Stimulated activated naive B cell treated with anti-CD40 and anti-IgM and Interleukin-4, amounts not matched to agents 10 μg/mL and 1 μg/mL and 100 μg/mL, for 72 hours (primary cell): ENCODE results near the gene MACO1.

Experiments
- ATAC-seq, 2 donors: fragments of 150-1000 bp; cut with Tn5 transposase; replicated peaks; 2 replicates each; pipeline ENCODE4 v1.10.0; 2021; ENCODE audit warnings: moderate library complexity in 1 of 2
- DNase-seq: peaks from one replicate; pipeline ENCODE4 v3.0.0; 2021
- H3K27ac Mint-ChIP-seq: one replicate; pipeline ENCODE4 v1.8.0; 2022; ENCODE audit warnings: mild to moderate bottlenecking, mixed read lengths
- H3K27me3 Mint-ChIP-seq, 2 donors: one replicate each; pipeline ENCODE4 v1.8.0; 2022; ENCODE audit warnings: mixed read lengths in 2 of 2
- H3K36me3 Mint-ChIP-seq, 2 donors: one replicate each; pipeline ENCODE4 v1.8.0; 2022; ENCODE audit warnings: mixed read lengths in 2 of 2, mild to moderate bottlenecking in 1 of 2
- H3K4me1 Mint-ChIP-seq, 2 donors: one replicate each; pipeline ENCODE4 v1.8.0; 2022; ENCODE audit warnings: mixed read lengths in 2 of 2, mild to moderate bottlenecking in 1 of 2
- H3K4me3 Mint-ChIP-seq, 2 donors: one replicate each; pipeline ENCODE4 v1.8.0; 2022; ENCODE audit warnings: mild to moderate bottlenecking in 2 of 2, mixed read lengths in 2 of 2, moderate library complexity in 1 of 2
- H3K9me3 Mint-ChIP-seq, 2 donors: one replicate each; pipeline ENCODE4 v1.8.0; 2022; ENCODE audit warnings: mixed read lengths in 2 of 2, mild to moderate bottlenecking in 1 of 2

Gene MACO1

DNA sequence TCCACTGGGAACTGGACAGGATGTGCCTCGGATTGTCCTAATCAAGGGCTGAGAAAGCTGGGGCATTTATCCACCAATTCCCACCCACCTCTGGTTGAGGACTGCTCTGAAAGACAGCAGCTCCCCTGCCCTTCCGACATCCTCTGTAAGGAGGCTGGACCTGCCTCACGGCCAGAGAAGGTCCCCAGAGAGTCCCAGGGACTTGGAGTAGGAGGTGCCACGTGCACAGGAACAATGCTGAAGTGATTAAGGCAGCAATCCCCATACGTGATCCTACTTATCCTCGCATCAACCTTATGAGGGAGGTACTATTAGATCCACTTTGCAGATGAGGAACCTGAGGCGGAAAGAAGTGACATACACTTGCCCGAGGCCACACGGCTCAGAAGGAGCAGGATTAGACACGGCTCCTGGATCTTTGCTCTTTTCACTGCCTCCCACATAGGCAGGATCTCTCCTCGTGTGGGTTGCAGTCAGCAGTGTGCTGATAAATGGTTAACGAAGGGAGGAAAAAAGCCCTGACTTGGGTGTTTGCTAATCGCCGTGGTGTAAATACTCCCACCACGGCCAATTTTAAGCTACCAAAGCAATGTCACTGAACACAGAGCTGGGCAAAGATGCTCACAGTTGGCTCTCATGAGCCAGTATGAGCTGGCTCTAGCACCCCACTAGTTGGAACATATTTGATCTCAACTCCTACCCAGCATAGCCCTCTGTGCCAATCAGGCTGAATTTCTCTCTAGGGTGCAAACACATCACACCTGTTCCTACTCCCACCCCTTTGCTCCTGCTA, 94.1 kb downstream of the MACO1 start:
- H3K36me3 Mint-ChIP-seq, result no peaks in the 10 kb centered on the region
- peaks cover 4% of the 10 kb centered on the region in 2 donors for H3K9me3 Mint-ChIP-seq
- DNase-seq, result no peak
- H3K4me3 Mint-ChIP-seq, result no peak overlapping the region
- H3K27ac Mint-ChIP-seq, result no peak overlapping the region
- peaks cover 0 to 10% of the 10 kb centered on the region in 2 donors for H3K4me1 Mint-ChIP-seq
- peaks cover 9 to 11% of the 10 kb centered on the region in 2 donors for H3K27me3 Mint-ChIP-seq
- no peak for ATAC-seq

DNA sequence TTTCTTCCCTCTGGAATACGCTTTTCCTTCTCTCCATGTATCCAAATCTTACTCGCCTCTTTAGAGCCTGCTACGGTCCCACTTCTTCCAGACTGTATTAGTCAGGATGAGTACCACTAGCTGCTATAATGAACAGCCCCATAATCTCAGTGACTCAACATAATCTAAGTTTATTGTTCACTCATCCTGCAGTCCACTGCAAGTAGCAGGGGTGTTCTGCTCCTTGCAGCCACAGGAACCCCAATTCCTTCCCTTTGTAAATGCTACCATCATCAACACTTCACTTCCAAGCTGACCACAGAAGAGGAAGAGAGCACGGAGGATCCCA, 94.6 kb downstream of the MACO1 start:
- Mint-ChIP-seq H3K4me3 (no peak overlapping the region), H3K27ac (no peak overlapping the region), H3K36me3 (no peaks in the 10 kb centered on the region), H3K4me1 (peaks cover 0 to 10% of the 10 kb centered on the region in 2 donors), H3K9me3 (peaks cover 4% of the 10 kb centered on the region in 2 donors), H3K27me3 (peaks cover 9 to 11% of the 10 kb centered on the region in 2 donors)
- ATAC-seq, result no peak
- no peak for DNase-seq

DNA sequence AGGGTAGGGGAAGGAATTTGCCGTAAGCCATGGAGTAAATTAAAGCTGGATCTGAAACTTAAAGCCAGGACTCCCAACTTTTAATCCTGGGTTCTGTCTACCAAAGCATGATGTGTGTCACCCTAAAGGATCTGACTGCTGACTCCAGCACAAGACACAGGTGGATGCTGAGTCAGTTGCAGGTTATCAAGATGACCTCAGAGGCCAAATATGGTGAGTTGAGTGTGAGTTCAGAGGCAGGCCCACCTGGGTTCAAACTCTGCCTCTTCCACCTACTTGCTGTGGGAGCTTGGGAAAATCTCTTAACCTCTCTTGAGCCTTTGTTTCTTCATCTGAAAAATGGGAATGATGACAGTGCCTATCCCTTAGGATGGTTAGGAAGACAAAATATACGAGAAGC, 96.1 kb downstream of the MACO1 start:
- Mint-ChIP-seq H3K27ac (no peak overlapping the region), H3K4me1 (peaks cover 0 to 6% of the 10 kb centered on the region in 2 donors), H3K4me3 (no peak overlapping the region), H3K27me3 (peaks cover 9 to 11% of the 10 kb centered on the region in 2 donors), H3K9me3 (peaks cover 4% of the 10 kb centered on the region in 2 donors), H3K36me3 (no peaks in the 10 kb centered on the region)
- ATAC-seq (no peak), DNase-seq (no peak)

DNA sequence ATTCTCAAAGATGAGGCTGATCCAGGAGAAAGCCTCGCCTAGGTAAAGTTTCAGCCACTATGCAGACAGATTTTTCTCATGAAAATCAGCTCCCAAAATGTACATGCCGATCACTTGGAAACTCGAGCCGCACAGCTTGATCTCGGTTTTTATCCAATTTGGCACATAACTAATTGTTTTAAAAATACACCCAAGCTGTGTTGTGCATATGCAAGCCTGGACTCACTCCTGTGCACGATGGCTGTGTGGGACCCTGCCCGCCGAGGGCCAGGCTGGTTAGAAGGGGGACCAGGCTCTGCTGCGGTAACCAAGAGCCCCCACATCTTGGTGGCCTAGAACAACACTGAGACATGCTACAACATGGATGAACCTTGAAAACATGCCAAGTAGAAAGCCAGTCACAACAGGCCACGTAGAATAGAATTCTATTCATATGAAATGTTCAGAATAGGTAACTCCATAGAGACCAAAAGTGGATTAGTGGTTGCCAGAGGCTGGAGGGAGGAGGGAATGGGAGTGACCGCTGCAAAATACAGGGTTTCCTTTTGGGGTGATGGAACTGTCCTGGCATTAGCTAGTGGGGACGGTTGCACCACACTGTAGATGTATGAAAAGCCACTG, 96.6 kb downstream of the MACO1 start:
- Mint-ChIP-seq H3K4me3 (no peak overlapping the region), H3K4me1 (peaks cover 0 to 5% of the 10 kb centered on the region in 2 donors), H3K9me3 (peaks cover 4% of the 10 kb centered on the region in 2 donors), H3K27ac (no peak overlapping the region), H3K36me3 (no peaks in the 10 kb centered on the region), H3K27me3 (peaks cover 9 to 11% of the 10 kb centered on the region in 2 donors)
- no peak for DNase-seq
- no peak for ATAC-seq

DNA sequence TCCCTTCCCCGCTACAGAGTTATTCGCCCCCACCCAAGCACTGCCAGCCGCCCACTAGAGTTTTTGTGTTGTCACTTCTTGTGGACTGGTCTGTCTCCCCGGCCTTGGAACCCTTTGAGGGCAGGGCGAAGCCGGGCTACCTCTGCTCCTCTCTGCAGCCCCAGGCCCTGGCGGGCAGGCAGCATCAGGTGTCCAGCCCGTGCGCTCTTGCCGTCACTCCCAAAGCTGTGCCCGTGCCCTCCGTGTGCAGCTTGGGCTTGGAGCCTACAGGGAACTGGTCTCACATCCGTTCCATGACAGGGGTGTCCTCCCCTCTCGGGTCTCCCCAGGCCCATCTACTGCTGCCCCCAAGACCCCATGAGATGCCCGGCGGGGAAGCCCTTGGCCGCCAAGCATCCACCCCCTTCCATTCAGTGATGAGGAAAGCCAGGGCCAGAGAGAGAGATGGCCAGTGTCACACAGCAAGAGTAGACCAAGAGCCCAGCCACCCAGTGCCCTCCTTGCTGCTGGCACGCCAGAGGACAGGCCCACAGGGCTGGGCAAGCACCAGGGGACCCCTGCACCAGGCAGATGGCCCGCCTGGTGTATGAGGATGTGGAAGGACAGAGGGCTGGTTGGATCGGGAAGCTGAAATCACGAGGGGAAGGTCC, 97.4 kb downstream of the MACO1 start:
- no peaks in the 10 kb centered on the region for H3K36me3 Mint-ChIP-seq
- H3K27me3 Mint-ChIP-seq, result peaks cover 9 to 11% of the 10 kb centered on the region in 2 donors
- DNase-seq (no peak), ATAC-seq (no peak)
- peaks cover 4% of the 10 kb centered on the region in 2 donors for H3K9me3 Mint-ChIP-seq
- H3K4me3 Mint-ChIP-seq, result no peak overlapping the region
- H3K4me1 Mint-ChIP-seq, result peaks cover 0 to 3% of the 10 kb centered on the region in 2 donors
- H3K27ac Mint-ChIP-seq, result no peak overlapping the region

DNA sequence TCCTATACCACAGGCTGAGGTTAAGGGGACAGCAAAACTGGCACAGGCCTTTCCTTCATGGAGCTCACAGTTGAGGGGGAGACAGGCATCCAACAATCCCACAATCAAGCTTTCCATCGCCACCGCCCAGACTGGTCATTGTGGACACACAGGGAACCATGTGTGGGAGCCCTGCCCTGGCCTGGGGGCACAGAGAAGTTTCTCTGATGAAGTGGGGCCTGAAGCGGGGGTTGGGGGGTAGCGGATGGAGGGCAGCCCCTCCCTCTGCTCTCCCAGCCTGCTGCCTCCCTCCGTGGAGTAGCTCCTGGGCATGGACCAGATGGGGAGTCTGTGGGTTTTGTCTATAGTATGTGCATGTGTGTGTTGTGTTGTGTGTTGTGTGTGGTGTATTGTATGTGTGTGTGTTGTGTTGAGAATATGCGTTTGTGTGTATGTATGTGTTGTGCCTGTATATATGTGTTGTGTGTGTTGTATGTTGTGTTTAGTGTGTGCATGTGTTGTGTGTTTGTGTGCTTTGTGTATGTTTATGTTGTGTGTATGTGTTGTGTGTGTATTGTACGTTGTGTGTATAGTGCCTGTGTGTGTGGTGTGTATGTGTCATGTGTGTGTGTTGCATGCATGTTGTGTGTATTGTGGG, 98.3 kb downstream of the MACO1 start:
- DNase-seq (no peak), ATAC-seq (no peak)
- Mint-ChIP-seq H3K9me3 (peaks cover 4% of the 10 kb centered on the region in 2 donors), H3K27ac (no peak overlapping the region), H3K27me3 (peaks cover 9 to 11% of the 10 kb centered on the region in 2 donors), H3K4me1 (peaks cover 0 to 3% of the 10 kb centered on the region in 2 donors), H3K4me3 (no peak overlapping the region), H3K36me3 (no peaks in the 10 kb centered on the region)

DNA sequence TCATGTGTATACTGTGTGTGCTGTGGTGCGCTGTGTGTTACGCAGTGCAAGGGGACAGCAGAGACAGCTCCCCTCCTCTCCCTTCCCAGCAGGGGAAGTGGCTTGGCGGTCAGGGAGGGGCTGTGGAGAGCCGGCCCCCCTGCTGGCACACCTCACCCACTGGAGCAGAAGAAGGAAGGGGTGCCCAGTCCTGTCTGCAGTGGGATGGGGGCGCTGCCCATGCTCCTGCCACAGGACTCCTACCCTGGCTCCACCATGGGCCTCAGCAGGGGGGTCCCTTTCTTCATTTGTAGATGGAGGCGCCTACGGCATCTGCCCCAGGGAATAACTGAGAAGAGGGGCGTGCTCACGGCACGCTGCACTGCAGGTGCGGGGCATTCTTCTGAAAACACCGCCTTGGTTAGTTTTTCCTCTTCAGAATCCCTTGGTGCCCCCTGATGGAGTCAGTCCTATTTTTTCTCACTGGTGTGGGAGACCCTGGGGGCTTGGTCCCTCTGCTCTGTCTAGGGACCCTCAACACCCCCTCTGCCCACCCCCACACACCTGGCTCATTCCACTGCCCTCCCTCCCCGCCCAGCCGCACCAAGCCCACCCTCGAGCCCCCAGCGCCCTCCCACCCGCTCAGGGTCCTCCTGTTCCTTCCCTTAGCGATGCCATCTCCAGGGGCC, 99.0 kb downstream of the MACO1 start:
- H3K4me1 Mint-ChIP-seq, result peaks cover 0 to 3% of the 10 kb centered on the region in 2 donors
- DNase-seq, result no peak
- H3K9me3 Mint-ChIP-seq, result peaks cover 4% of the 10 kb centered on the region in 2 donors
- H3K4me3 Mint-ChIP-seq, result no peak overlapping the region
- no peaks in the 10 kb centered on the region for H3K36me3 Mint-ChIP-seq
- no peak overlapping the region for H3K27ac Mint-ChIP-seq
- peaks cover 9 to 11% of the 10 kb centered on the region in 2 donors for H3K27me3 Mint-ChIP-seq
- ATAC-seq, result peak; percentile 12 to 33

DNA sequence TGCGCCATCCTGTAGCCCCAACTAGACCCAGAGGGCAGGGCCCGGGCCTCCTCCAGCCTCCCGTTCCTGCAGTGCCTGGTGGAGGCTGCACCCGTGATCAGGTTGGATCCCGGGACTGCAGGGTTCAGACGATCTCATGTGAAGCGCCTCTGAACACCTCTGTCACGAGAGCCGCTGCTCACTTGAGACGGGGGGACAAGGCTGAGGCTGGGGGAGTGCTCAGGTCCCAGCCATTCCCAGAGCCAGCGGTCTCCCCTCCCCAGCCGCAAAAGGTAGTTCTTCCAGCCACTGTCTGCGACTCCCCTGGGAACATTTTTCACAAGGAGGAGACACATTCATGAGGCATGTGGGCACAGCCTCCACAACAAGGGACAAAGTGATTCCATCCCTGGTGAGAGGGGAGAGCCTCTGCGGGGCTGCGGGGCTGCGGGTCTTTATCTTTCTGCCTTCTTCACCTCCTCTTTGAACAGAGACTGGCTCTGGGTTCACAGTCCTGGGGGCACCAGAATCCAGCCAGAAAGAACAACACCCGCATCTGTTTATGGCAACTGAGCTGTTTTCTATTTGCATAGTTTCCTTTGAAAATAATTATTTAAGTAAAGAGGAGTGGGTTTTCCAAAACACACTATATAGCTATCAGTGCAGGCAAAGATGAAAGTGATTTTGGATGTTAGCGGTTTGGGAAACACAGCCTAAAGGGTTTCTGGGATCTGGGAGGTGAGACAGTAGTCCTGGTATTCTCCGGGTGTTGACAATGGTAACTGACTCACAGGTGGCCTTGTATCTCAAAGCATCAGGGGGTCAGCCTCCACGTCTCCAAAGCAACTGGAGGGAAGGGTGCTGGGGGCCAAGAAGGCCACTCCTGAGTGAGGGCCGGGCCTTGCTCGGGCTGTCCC, 99.7 kb downstream of the MACO1 start:
- H3K4me3 Mint-ChIP-seq, result no peak overlapping the region
- no peak for ATAC-seq
- no peak overlapping the region for H3K27ac Mint-ChIP-seq
- H3K27me3 Mint-ChIP-seq, result peaks cover 6 to 8% of the 10 kb centered on the region in 2 donors
- peaks cover 0 to 3% of the 10 kb centered on the region in 2 donors for H3K4me1 Mint-ChIP-seq
- H3K36me3 Mint-ChIP-seq, result no peaks in the 10 kb centered on the region
- DNase-seq, result no peak
- H3K9me3 Mint-ChIP-seq, result peaks cover 1% of the 10 kb centered on the region in 2 donors

DNA sequence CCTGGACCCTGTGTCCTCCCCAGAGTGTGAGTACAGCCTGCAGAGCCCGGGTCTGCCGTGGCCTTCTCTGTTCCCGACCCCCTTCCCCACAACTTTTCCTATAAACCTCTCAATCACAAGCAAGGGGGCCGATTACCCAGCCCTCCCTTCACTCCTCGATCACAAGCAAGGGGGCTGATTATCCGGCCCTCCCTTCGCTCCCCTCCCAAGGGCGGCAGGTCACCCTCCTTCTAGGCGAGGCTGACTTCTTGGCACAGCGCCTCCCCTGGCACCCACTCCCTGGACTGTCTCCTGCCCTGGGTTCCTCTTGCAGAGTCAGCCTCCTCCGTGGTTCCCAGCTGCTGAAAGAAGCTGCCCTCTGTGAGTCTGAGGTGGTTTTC, 100.4 kb downstream of the MACO1 start:
- Mint-ChIP-seq H3K36me3 (no peaks in the 10 kb centered on the region), H3K27ac (no peak overlapping the region), H3K27me3 (peaks cover 5 to 6% of the 10 kb centered on the region in 2 donors), H3K4me1 (peaks cover 0 to 3% of the 10 kb centered on the region in 2 donors), H3K9me3 (no peaks in the 10 kb centered on the region), H3K4me3 (no peak overlapping the region)
- no peak for ATAC-seq
- no peak for DNase-seq

DNA sequence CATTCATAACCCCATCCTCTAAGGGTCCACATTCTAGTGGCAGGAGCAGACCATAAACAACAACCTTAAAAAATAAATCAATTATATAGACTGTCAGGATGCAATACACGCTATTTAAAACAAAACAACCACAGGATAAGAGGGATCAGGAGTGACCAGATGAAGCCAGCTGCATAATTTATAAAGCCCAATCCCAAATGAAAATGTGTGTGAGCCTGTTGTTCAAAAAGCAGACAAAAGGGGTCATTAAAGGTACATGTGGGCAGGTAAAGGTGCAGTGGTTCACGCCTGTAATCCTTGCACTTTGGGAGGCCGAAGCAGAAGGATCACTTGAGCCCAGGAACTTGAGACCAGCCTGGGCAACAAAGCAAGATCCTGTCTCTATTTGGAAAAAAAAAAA, 102.3 kb downstream of the MACO1 start:
- H3K27ac Mint-ChIP-seq, result no peak overlapping the region
- no peak overlapping the region for H3K4me3 Mint-ChIP-seq
- no peaks in the 10 kb centered on the region for H3K36me3 Mint-ChIP-seq
- peaks cover 0 to 3% of the 10 kb centered on the region in 2 donors for H3K4me1 Mint-ChIP-seq
- peaks cover 5 to 6% of the 10 kb centered on the region in 2 donors for H3K27me3 Mint-ChIP-seq
- H3K9me3 Mint-ChIP-seq, result no peaks in the 10 kb centered on the region
- ATAC-seq, result no peak
- DNase-seq, result no peak

DNA sequence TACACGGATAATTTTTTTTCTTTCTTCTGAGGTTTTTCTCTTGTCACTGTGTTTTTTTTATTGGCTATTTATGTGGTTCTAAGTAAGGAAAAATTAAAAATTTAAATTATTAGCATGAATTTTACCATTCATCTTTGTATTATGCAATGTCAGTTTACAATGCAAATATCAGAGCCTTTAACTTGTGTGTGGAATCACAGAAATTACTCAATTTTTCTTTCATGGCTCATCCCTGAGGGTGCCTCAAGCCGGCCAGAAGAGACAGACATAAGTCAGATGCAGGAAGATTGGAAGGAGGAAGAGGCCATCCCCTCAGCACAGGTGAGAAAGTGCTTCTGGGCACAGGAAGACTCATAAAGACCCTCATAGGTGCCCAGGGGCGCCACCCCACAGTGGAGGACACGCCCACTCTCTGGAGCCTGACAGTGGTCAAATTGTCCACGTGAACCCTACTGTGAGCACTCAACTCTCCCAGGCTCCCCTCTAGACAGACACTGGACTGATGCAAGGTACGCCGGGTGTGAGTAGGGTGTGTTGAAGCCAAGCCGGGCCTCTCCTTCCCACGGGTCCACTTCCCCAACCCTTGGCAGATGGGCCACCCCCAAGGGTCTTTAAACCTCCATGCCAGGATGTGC, 103.2 kb downstream of the MACO1 start:
- Mint-ChIP-seq H3K4me1 (peaks cover 0 to 3% of the 10 kb centered on the region in 2 donors), H3K4me3 (no peak overlapping the region), H3K36me3 (no peaks in the 10 kb centered on the region), H3K27me3 (peaks cover 5 to 6% of the 10 kb centered on the region in 2 donors), H3K27ac (no peak overlapping the region), H3K9me3 (no peaks in the 10 kb centered on the region)
- DNase-seq (no peak), ATAC-seq (no peak)

DNA sequence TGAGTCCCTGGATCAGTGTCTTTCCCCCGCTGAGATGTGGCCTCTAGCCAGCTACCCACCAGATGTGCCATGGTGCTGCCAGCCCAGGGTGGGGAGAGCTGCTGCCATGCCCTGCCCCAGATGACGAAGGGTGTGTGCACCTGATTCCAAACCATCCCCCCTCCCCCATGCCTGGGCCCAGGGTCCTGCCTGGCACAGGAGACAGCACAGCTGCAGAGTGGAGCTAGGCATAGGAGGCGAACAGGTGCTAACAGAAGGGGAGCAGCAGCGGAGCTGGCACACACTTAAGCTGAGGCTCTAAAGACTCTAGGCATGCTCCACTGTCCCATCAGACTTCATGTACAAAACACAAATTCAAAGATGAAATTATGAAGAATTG, 103.7 kb downstream of the MACO1 start:
- H3K27me3 Mint-ChIP-seq, result peaks cover 0 to under 1% of the 10 kb centered on the region in 2 donors
- ATAC-seq, result no peak

DNA sequence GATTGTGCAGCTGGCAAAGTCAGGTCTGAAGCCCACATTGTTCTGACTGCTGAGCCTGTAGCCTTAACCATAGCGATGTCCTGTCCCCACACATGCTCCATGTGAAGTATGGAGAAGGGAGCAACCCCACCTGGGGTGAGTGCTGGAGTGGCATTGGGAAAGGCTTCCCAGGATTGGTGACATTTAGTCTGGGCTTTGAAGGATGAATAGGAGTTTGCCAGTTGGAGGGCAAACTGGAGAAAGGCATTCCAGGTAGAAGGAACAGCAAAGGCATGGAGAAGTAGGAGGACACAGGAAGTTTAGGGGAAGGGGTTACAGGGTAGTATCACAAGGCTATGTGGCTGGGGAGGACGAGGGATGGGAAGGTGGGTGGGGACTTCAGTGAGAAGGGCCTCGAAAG, 105.4 kb downstream of the MACO1 start:
- no peaks in the 10 kb centered on the region for H3K27me3 Mint-ChIP-seq
- no peak for DNase-seq
- no peaks in the 10 kb centered on the region for H3K9me3 Mint-ChIP-seq
- H3K4me3 Mint-ChIP-seq, result no peak overlapping the region
- H3K36me3 Mint-ChIP-seq, result no peaks in the 10 kb centered on the region
- ATAC-seq, result no peak
- no peaks in the 10 kb centered on the region for H3K4me1 Mint-ChIP-seq
- no peak overlapping the region for H3K27ac Mint-ChIP-seq

More for the DNA sequence above, 103.7 kb downstream of the MACO1 start:
- no peaks in the 10 kb centered on the region for H3K36me3 Mint-ChIP-seq
- no peak for DNase-seq
- no peaks in the 10 kb centered on the region for H3K4me1 Mint-ChIP-seq
- no peak overlapping the region for H3K4me3 Mint-ChIP-seq
- no peaks in the 10 kb centered on the region for H3K9me3 Mint-ChIP-seq
- H3K27ac Mint-ChIP-seq, result peak overlapping the region; percentile 37
